Measurements from ENCODE around the gene LY6G6C.
"Not testable (repeated sequence)": the region's sequence is repeated elsewhere in the genome, so short reads cannot be mapped to it uniquely, and the experiment has no call there.

Gene LY6G6C

GRCh38 chr6:31725502-31726350, 4.2 kb upstream of the LY6G6C start:
- DNase-seq: peak in 1 of 2 donors; percentile 79

GRCh38 chr6:31723980-31724691, 2.6 kb upstream of the LY6G6C start:
- DNase-seq: no peak

- DNase-seq: peak in 1 of 2 donors; percentile 19
These were observed 1.9 kb upstream of the LY6G6C start, which contains the start of gene MPIG6B for GRCh38 chr6:31723245-31723979. TSS of gene MPIG6B (plus strand) at chr6:31723373. CDS start at chr6:31723384, 11 bp downstream.

- no peak for DNase-seq
These were observed 627 bp upstream of the LY6G6C start for GRCh38 chr6:31722173-31722572.

- no peak for DNase-seq
These were observed 1.3 kb downstream of the LY6G6C start for GRCh38 chr6:31720196-31720770.

- DNase-seq: no peak
These were observed 2.5 kb downstream of the LY6G6C start for GRCh38 chr6:31719001-31719400.

GRCh38 chr6:31718265-31718664, 3.3 kb downstream of the LY6G6C start:
- DNase-seq: no peak

- no peak for DNase-seq
These were observed 3.9 kb downstream of the LY6G6C start for GRCh38 chr6:31717499-31718222.

GRCh38 chr6:31715022-31715958, 6.3 kb downstream of the LY6G6C start, which contains the start of gene LY6G6D:
TSS of gene LY6G6D (plus strand) at chr6:31715348. CDS start at chr6:31715356, 8 bp downstream.
- no peak for DNase-seq

GRCh38 chr6:31713991-31714684, 7.4 kb downstream of the LY6G6C start:
- no peak for DNase-seq

GRCh38 chr6:31713465-31713864, 8.1 kb downstream of the LY6G6C start:
- DNase-seq: no peak

- no peak for DNase-seq
These were observed 9.2 kb downstream of the LY6G6C start for GRCh38 chr6:31712296-31712695.

- no peak for DNase-seq
These were observed 10.3 kb downstream of the LY6G6C start for GRCh38 chr6:31711233-31711632.

GRCh38 chr6:31710523-31711219, 10.9 kb downstream of the LY6G6C start:
- no peak for DNase-seq

GRCh38 chr6:31709157-31709556, 12.4 kb downstream of the LY6G6C start:
- DNase-seq: not testable (repeated sequence)

- no peak for DNase-seq
These were observed 13.3 kb downstream of the LY6G6C start for GRCh38 chr6:31708224-31708623.

GRCh38 chr6:31707701-31708100, 13.8 kb downstream of the LY6G6C start:
- no peak for DNase-seq

GRCh38 chr6:31706599-31706998, 14.9 kb downstream of the LY6G6C start, which contains the start of gene LY6G6F:
TSS of gene LY6G6F (plus strand) at chr6:31706866. CDS start at chr6:31706907, 41 bp downstream.
- DNase-seq: no peak

- DNase-seq: no peak
These were observed 15.6 kb downstream of the LY6G6C start for GRCh38 chr6:31705931-31706330.
